ENCODE results near the gene ENC1.

Gene ENC1

GRCh38 chr5:74664551-74664950 is 24.0 kb upstream of the ENC1 start:
- no peak for FAIRE-seq
- no peak for DNase-seq (ENCODE audit: insufficient read length, low spot score)

GRCh38 chr5:74660873-74661272 is 20.3 kb upstream of the ENC1 start:
- no peak for DNase-seq (ENCODE audit: insufficient read length, low spot score)
- no peak for FAIRE-seq
- TF ChIP-seq CTCF (IDR thresholded peaks at IDR 0.05; ENCODE audit: insufficient read depth, missing control alignments) = no peak

More at GRCh38 chr5:74664551-74664950, 24.0 kb upstream of the ENC1 start:
- no peak for TF ChIP-seq CTCF (IDR thresholded peaks at IDR 0.05; ENCODE audit: insufficient read depth, missing control alignments)

GRCh38 chr5:74660140-74660539 is 19.6 kb upstream of the ENC1 start:
- no peak for FAIRE-seq
- no peak for DNase-seq (ENCODE audit: insufficient read length, low spot score)
- no peak for TF ChIP-seq CTCF (IDR thresholded peaks at IDR 0.05; ENCODE audit: insufficient read depth, missing control alignments)

GRCh38 chr5:74659172-74659571 is 18.6 kb upstream of the ENC1 start:
- FAIRE-seq (no peak), DNase-seq (ENCODE audit: insufficient read length, low spot score) (no peak)
- no peak for TF ChIP-seq CTCF (IDR thresholded peaks at IDR 0.05; ENCODE audit: insufficient read depth, missing control alignments)

- DNase-seq (ENCODE audit: insufficient read length, low spot score) (no peak), FAIRE-seq (no peak)
- no peak for TF ChIP-seq CTCF (IDR thresholded peaks at IDR 0.05; ENCODE audit: insufficient read depth, missing control alignments)
These were observed 16.6 kb upstream of the ENC1 start for GRCh38 chr5:74657165-74657564.

- FAIRE-seq (no peak), DNase-seq (ENCODE audit: insufficient read length, low spot score) (no peak)
- TF ChIP-seq CTCF (IDR thresholded peaks at IDR 0.05; ENCODE audit: insufficient read depth, missing control alignments) = no peak
These were observed 15.2 kb upstream of the ENC1 start for GRCh38 chr5:74655716-74656115.

GRCh38 chr5:74655206-74655605 is 14.7 kb upstream of the ENC1 start:
- TF ChIP-seq CTCF (IDR thresholded peaks at IDR 0.05; ENCODE audit: insufficient read depth, missing control alignments) = no peak
- FAIRE-seq (no peak), DNase-seq (ENCODE audit: insufficient read length, low spot score) (no peak)

Measured in D721Med (cell line).